H1 (cell line): Measurements from ENCODE around the gene MRPS27. TPM values are rescaled to one million over a fixed set of nuclear protein-coding genes. Genes with fewer than 3 reads are reported as not detected.

Source experiments
- ASH2L ChIP-seq: fragments of 200-600, 300-600 bp; sonication (generic); IDR thresholded peaks from one replicate; pipeline ENCODE4 v1.7.1; 2017; ENCODE audit warnings: low read length
- BRCA1 ChIP-seq: IDR thresholded peaks from 2 replicates; pipeline ENCODE4 v1.6.1; 2012; ENCODE audit warnings: low read depth, low read length, improper control_type of control experiment
- CHD1 ChIP-seq: IDR thresholded peaks from 2 replicates; pipeline ENCODE4 v1.6.1; 2012; ENCODE audit warnings: low read depth, low read length, improper control_type of control experiment
- CHD2 ChIP-seq: IDR thresholded peaks from 2 replicates; pipeline ENCODE4 v1.6.1; 2012; ENCODE audit warnings: low read length, improper control_type of control experiment
- CHD7 ChIP-seq: fragments of 300-600 bp; sonication (generic); IDR thresholded peaks from 2 replicates; pipeline ENCODE4 v1.7.1; 2012; ENCODE audit warnings: low read length, moderate library complexity, mild to moderate bottlenecking, inconsistent platforms; ENCODE audit not compliant: insufficient replicate concordance
- GABPA ChIP-seq: IDR thresholded peaks from 2 replicates; pipeline ENCODE4 v1.6.1; 2011; ENCODE audit warnings: mild to moderate bottlenecking, low read length, moderate library complexity, borderline replicate concordance; ENCODE audit not compliant: insufficient read depth
- MAFK ChIP-seq: IDR thresholded peaks from 2 replicates; pipeline ENCODE4 v1.6.1; 2012; ENCODE audit warnings: low read depth, mild to moderate bottlenecking, improper control_type of control experiment, low read length
- POLR2A ChIP-seq, 2 experiments: IDR thresholded peaks; 1 replicate in 1 of 2; 2 replicates in 1 of 2; pipeline ENCODE4 v1.6.1; 2011; ENCODE audit warnings: low read depth in 2 of 2, low read length in 2 of 2, mild to moderate bottlenecking in 2 of 2; ENCODE audit errors: control extremely low read depth in 1 of 2
- SAP30 ChIP-seq: fragments of 300-600 bp; sonication (generic); IDR thresholded peaks from 2 replicates; pipeline ENCODE4 v1.7.1; 2012; ENCODE audit warnings: low read length, moderate library complexity, mild to moderate bottlenecking, inconsistent platforms; ENCODE audit not compliant: insufficient read depth, insufficient replicate concordance
- SIN3A ChIP-seq, 2 experiments: IDR thresholded peaks in 1 of 2; conservative IDR thresholded peaks in 1 of 2; 2 replicates each; pipeline ENCODE4 v1.6.1; 2011 to 2012; ENCODE audit warnings: low read length in 2 of 2, improper control_type of control experiment in 1 of 2, low read depth in 1 of 2, mild to moderate bottlenecking in 1 of 2
- polyA plus RNA-seq, 7 experiments: library from polyadenylated mRNA; depleted of rRNA in 3 of 7; stranded (reverse) in 5 of 7; unstranded in 2 of 7; fragments of >200 nt in 5 of 7; fragments of 200-250 nt in 2 of 7; gene quantifications; 1 replicate in 5 of 7; 2 replicates in 1 of 7; 4 replicates in 1 of 7; pipeline versions ENCODE4 v1.2.1 to v1.2.3, GENCODE V29; 2011 to 2013; ENCODE audit warnings: missing spikeins in 2 of 7, mixed read lengths in 2 of 7
- total RNA-seq: library from RNA; stranded (reverse); fragmentation: NEBNext Ultra II Directional; extraction: Animal tissue kit (Norgen Biotek cat#: 25700); gene quantifications from 2 replicates; pipeline ENCODE4 v1.2.1, GENCODE V29; 2021

MRPS27 gene
- total and polyA plus RNA-seq, 2 of the 8 experiments (the other 6 are each of a cell fraction or from before 2014, with no cell fraction given), result 93.2 to 102 TPM

- no peak for TF ChIP-seq CHD7
- TF ChIP-seq POLR2A (IDR thresholded peaks at IDR 0.05; ENCODE audit: control extremely low read depth in 1 of 2, low read depth in 2 of 2, low read length in 2 of 2), result no peak
- no peak for TF ChIP-seq MAFK
- no peak for TF ChIP-seq SAP30
- no peak for TF ChIP-seq BRCA1
- no peak for TF ChIP-seq SIN3A (conservative IDR thresholded peaks at IDR 0.05 in 1 of 2, IDR thresholded peaks at IDR 0.05 in 1 of 2; ENCODE audit: low read depth in 1 of 2, low read length in 2 of 2)
- TF ChIP-seq ASH2L, result no peak
- TF ChIP-seq GABPA, result no peak
- TF ChIP-seq CHD2, result no peak
- no peak for TF ChIP-seq CHD1
Observed at GRCh38 chr5:72284559-72285423, 35.2 kb downstream of the MRPS27 start (continued).
